COLO829 (cell line): ENCODE data around the gene MGLL.

ENCODE experiments used
- DNase-seq: peaks from one replicate; pipeline ENCODE4 v3.0.0; 2012; ENCODE audit warnings: low spot score

MGLL gene

GRCh38 chr3:127674101-127674721 is 148.1 kb downstream of the MGLL start:
- no peak for DNase-seq

- peak; percentile 22 for DNase-seq
Measured at GRCh38 chr3:127673191-127674100, 148.9 kb downstream of the MGLL start.

- DNase-seq = peak; percentile 86
Measured at GRCh38 chr3:127672429-127673190, 149.7 kb downstream of the MGLL start, which contains the start of gene ABTB1. Gene ABTB1 (plus strand): TSS chr3:127672952. CDS start chr3:127673026, 74 bp downstream.

- no peak for DNase-seq
Measured at GRCh38 chr3:127671523-127672428, 150.5 kb downstream of the MGLL start.

GRCh38 chr3:127670761-127671522 is 151.4 kb downstream of the MGLL start:
- DNase-seq = no peak

GRCh38 chr3:127670229-127670559 is 152.1 kb downstream of the MGLL start:
- DNase-seq = no peak

- DNase-seq = no peak
Measured at GRCh38 chr3:127669541-127670228, 152.6 kb downstream of the MGLL start.

- DNase-seq = no peak
Measured at GRCh38 chr3:127668906-127669305, 153.4 kb downstream of the MGLL start.

GRCh38 chr3:127667119-127667681 is 155.1 kb downstream of the MGLL start:
- DNase-seq = no peak

- DNase-seq = no peak
Measured at GRCh38 chr3:127666676-127667075, 155.6 kb downstream of the MGLL start.

GRCh38 chr3:127665586-127665985 is 156.7 kb downstream of the MGLL start:
- DNase-seq = no peak

GRCh38 chr3:127665165-127665564 is 157.2 kb downstream of the MGLL start:
- no peak for DNase-seq

- DNase-seq = no peak
Measured at GRCh38 chr3:127663151-127663550, 159.2 kb downstream of the MGLL start.

- DNase-seq = no peak
Measured at GRCh38 chr3:127662001-127662469, 160.3 kb downstream of the MGLL start.

GRCh38 chr3:127661600-127661999 is 160.7 kb downstream of the MGLL start:
- DNase-seq = no peak

GRCh38 chr3:127660621-127661251 is 161.6 kb downstream of the MGLL start:
- DNase-seq = no peak

GRCh38 chr3:127658234-127658633 is 164.1 kb downstream of the MGLL start:
- no peak for DNase-seq

GRCh38 chr3:127656906-127657305 is 165.4 kb downstream of the MGLL start:
- no peak for DNase-seq

- DNase-seq = peak; percentile 35
Measured at GRCh38 chr3:127655641-127656040, 166.7 kb downstream of the MGLL start.
